NCI-H82 (cell line): ENCODE measurements around the gene DEPDC5.

Experiments used
- DNase-seq: peaks from one replicate; lab custom pipeline; 2025; lab: John Stamatoyannopoulos, UW

Gene DEPDC5

GRCh38 chr22:31852691-31853421 is 99.0 kb downstream of the DEPDC5 start:
- no peak for DNase-seq

- no peak for DNase-seq
Observed at GRCh38 chr22:31853736-31854495, 100.1 kb downstream of the DEPDC5 start.

GRCh38 chr22:31857247-31857646 is 103.4 kb downstream of the DEPDC5 start:
- DNase-seq, result peak; percentile 56

- no peak for DNase-seq
Observed at GRCh38 chr22:31861226-31861840, 107.5 kb downstream of the DEPDC5 start.

DNA sequence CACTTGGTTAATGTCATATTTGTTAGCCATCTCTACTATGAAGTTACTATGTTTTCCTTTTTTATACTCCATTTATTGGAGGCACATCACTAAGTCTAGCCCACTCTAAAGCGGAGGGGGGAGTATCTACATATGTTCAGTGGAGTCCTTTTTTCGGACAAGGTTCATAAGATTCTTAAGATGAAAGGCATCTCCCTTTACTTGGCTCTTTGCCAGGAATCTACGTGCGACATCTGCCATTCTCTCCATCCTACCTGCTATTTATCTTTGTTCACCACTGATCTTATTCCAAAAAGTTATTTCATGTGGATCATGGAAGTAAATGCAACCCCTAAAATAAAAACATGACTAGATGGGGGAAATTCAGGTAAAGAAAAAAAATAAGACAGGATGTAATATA is 113.1 kb downstream of the DEPDC5 start:
- DNase-seq, result peak; percentile 68

- no peak for DNase-seq
Observed at GRCh38 chr22:31867386-31868153, 113.8 kb downstream of the DEPDC5 start.

DNA sequence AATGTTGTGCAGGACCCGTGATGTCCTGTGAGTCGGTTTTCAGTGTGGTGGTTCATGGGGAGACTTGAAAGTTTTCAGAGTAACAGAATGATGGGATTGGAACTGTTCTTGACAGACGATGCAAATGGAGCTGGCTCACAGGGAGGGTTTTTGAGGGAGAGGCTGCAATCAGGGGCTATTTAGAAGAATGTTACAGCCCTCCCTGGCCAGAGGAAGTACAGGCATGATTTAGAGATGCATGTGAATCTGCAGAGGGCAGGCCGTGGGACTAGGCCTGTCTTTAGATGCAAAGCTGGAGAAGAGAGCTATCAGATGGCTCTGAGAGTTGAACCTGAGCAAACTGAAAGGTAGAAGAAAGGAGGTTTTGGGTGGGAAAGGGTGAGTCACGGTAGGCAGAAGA is 115.9 kb downstream of the DEPDC5 start:
- DNase-seq, result no peak

DNA sequence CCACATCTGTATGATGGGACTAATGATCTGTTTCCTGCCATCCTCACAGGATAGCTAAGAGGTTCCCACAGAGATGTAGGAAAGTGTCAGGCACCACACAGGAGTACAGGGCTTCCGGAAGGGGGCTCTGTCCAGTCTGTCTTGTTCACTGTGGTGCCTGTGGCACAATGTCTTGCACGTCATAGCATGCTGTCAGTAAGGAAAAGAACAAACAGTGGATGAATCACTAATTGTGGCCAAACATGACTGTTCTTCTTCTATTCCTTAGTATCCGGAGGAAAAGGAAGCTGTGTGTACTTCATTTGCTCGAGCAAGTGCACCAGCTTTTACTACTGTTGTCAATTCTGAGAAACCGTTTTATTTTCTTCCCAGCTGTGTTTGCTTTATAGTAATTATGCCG is 117.1 kb downstream of the DEPDC5 start:
- no peak for DNase-seq

DNA sequence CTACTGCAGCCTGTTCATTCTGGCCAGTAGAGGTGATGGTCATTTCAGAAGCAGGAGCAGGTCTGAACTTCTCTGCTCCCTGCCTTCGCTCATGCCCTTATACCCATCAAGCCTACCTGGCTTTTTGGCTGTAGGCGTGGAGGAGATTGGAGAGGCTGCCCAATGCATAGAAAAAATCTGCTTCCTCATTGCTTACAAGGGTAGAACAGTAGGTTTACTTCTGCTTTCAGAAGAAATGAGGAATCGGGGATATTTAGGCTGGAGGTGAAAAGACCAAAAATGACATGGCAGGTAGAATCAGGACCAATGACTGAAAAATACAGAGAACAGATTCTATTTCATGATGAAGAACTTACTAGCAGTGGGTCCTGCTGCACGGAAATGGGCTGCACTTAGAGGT is 117.7 kb downstream of the DEPDC5 start:
- DNase-seq, result no peak

DNA sequence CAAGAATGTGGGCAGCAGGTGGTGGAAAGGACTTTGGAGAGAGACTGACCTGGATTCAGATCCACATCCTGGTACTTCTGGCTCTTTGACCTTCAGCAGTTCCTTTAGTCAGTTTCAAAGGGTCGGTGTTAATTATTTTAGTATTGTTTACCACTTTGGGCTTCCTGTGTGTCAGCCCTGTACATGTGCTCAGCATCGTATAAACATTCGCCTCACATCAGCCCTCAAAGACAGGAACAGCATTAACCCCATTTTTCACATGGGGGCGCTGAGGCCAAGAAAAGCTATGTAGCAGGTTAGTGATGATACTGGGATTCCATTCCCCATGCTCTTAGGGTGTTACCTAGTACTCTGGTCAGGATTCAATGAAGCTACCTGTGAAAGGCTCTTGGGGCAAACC is 118.4 kb downstream of the DEPDC5 start:
- DNase-seq, result no peak

DNA sequence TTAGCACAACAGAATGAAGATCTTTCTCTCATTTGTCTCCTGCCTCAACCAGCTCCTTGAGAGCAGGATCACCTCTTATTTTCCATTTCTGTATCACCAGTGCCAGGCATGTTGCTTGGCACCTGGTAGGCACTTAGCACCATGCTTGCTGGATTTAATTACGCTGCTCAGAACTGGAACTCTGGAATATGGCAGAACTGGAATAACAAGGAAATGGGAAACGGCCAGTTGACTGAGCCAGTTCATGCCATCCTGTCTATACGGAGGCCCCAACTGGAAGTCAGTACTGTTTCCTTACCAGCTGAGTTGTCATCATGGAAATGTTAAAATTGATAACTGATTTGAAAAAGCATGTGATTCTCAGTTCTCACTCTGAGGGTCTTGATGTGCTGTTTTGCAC is 121.0 kb downstream of the DEPDC5 start:
- no peak for DNase-seq

- DNase-seq, result no peak
Observed at GRCh38 chr22:31876156-31876920, 122.5 kb downstream of the DEPDC5 start.

- DNase-seq, result no peak
Observed at GRCh38 chr22:31879585-31879984, 125.8 kb downstream of the DEPDC5 start.

- DNase-seq, result no peak
Observed at GRCh38 chr22:31881200-31881599, 127.4 kb downstream of the DEPDC5 start.

DNA sequence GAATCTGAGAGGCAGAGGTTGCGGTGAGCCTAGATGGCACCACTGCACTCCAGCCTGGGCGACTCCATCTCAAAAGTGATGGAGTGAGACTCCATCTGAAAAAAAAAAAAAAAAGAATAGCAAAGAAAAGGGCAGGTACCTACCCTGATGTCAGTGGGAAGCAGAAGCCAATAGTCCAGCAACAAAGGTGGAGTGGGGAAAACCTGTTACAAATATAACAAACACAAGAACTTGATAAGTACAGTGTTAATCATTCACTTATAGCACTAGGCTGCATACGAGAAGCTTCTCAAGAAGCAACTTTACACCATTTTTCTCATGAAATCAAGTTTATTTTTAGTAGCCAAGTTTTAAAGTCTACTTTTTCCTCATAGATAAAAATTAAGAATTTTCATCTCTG is 128.0 kb downstream of the DEPDC5 start:
- no peak for DNase-seq

DNA sequence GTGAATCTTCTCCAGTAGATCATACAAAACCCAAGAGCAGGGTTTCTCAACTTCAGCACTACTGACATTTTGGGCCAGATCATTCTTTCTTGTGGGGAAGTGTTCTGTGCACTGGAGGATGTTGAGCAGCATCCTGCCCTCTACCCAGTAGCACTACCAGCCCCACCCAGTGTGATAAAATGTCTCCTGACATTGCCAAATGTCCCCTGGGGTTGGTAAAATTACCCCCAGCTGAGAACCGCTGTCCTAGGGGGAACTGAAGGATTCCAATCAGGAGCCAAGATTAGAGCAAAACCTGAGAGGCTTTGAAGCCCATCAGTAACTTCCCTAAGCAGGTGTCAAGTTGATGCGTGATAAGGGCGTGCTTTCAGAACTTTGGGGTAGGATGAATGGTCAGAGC is 129.2 kb downstream of the DEPDC5 start:
- DNase-seq, result no peak

DNA sequence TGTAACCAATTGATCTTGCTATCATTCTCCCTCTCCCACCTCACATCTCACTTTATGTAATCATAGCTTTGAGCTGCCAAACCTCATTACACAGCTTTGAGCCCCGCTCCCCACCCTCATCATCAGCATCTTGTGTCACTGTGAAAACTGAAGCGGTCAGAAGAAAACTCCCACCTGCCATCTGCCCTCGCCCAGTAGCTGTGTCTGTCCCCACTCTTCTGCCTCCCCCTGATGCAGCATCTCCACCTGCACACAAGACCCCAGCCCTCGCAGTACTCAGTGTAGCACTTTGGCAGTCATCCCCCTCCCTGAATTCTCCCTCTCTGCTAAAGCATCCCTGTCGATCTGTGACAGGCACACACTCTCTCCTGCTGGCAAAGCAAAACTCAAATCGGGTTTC is 130.2 kb downstream of the DEPDC5 start:
- no peak for DNase-seq

GRCh38 chr22:31891366-31892079 is 137.7 kb downstream of the DEPDC5 start:
- DNase-seq, result no peak

DNA sequence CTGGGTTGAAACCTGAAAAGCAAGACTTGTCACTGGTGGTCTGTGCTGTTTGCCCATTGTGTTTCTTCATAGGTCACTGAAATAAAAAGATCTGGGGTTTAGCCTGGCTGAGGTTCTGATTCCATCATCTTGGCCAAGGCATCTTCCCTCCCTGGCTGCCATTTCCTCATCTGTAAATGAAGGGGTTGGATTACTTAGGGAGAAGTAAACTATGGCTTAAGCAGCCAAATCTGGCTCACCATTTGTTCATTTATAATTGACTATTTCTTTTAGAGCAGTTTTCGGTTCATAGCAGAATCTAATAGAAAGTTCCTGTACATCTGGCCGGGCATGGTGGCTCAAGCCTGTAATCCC is 138.2 kb downstream of the DEPDC5 start:
- DNase-seq, result no peak

- no peak for DNase-seq
Observed at GRCh38 chr22:31893460-31893859, 139.6 kb downstream of the DEPDC5 start.
